Thoracic aorta (tissue), 2 donors: ENCODE measurements around the gene FOXP2. TPM values are rescaled to one million over a fixed set of nuclear protein-coding genes. Genes with fewer than 3 reads are reported as not detected.
"Not testable (repeated sequence)": the region's sequence is repeated elsewhere in the genome, so short reads cannot be mapped to it uniquely, and the experiment has no call there.

Experiments used
- ATAC-seq: fragments of 150-250 bp; one replicate; pipeline ENCODE4 v1.8.0; 2017; ENCODE audit warnings: low read depth; ENCODE audit not compliant: insufficient number of reproducible peaks, low FRiP score
- DNase-seq: peaks from one replicate; pipeline ENCODE4 v3.0.0-alpha.2; 2020; ENCODE audit warnings: low spot score
- H3K27ac ChIP-seq, 2 donors: fragments of 200-600 bp; sonication (generic); 1 replicate in 1 of 2; 2 replicates in 1 of 2; pipeline ENCODE4 v1.5.1; 2016; ENCODE audit warnings: mild to moderate bottlenecking in 2 of 2, moderate library complexity in 2 of 2
- H3K27me3 ChIP-seq: fragments of 200-600 bp; sonication (generic); replicated peaks from 2 replicates; pipeline ENCODE4 v1.6.0; 2016; ENCODE audit warnings: mild to moderate bottlenecking; ENCODE audit not compliant: insufficient read depth
- H3K36me3 ChIP-seq: fragments of 200-600 bp; sonication (generic); one replicate; pipeline ENCODE4 v1.5.1; 2016
- H3K4me1 ChIP-seq, 2 donors: fragments of 200-600 bp; sonication (generic); 1 replicate in 1 of 2; 2 replicates in 1 of 2; pipeline versions ENCODE4 v1.5.1 to v1.6.0; 2016; ENCODE audit warnings: low read depth in 2 of 2, mild to moderate bottlenecking in 1 of 2; ENCODE audit not compliant: control insufficient read depth in 1 of 2
- H3K4me3 ChIP-seq: fragments of 200-600 bp; sonication (generic); 2 replicates; pipeline ENCODE4 v1.5.1; 2016; ENCODE audit warnings: mild to moderate bottlenecking
- H3K9me3 ChIP-seq: fragments of 200-600 bp; sonication (generic); 2 replicates; pipeline ENCODE4 v1.5.1; 2016
- total RNA-seq, 2 donors: library from RNA; depleted of rRNA; stranded (reverse); fragments of >200 nt; gene quantifications; one replicate each; pipeline versions ENCODE4 v1.1.0 to v1.2.3, GENCODE V29; 2016
- TF ChIP-seq, protein P1 (sequence below): fragments of 200-600 bp; sonication (generic); IDR thresholded peaks from one replicate; pipeline ENCODE4 v1.5.1; 2019; ENCODE audit warnings: antibody characterized with exemption

The FOXP2 gene
- total RNA-seq, 2 donors from 2014 or later: 16.7 to 17.6 TPM

DNA sequence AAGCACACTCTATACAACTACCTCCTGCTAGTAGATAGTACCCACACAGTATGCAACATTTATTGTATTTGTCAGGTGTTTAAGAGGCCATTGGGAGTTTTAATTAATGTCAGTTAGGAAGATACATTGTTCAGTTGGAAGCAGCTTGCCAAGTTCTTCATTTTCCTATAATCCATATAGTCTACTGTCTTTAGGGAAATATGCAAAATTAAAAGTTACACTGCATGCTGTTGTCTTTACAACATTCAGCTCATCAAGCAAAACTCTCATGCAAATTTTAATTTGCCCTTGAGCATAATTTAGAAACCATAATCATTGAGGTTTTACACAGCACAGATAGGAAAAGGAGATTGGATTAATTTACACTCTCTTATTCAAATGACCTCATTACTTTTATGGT, 17.4 kb downstream of the FOXP2 start:
- TF ChIP-seq, protein P1, sequence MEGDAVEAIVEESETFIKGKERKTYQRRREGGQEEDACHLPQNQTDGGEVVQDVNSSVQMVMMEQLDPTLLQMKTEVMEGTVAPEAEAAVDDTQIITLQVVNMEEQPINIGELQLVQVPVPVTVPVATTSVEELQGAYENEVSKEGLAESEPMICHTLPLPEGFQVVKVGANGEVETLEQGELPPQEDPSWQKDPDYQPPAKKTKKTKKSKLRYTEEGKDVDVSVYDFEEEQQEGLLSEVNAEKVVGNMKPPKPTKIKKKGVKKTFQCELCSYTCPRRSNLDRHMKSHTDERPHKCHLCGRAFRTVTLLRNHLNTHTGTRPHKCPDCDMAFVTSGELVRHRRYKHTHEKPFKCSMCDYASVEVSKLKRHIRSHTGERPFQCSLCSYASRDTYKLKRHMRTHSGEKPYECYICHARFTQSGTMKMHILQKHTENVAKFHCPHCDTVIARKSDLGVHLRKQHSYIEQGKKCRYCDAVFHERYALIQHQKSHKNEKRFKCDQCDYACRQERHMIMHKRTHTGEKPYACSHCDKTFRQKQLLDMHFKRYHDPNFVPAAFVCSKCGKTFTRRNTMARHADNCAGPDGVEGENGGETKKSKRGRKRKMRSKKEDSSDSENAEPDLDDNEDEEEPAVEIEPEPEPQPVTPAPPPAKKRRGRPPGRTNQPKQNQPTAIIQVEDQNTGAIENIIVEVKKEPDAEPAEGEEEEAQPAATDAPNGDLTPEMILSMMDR: no peak
- ATAC-seq (no peak), DNase-seq (no peak)
- no peaks in the 10 kb centered on the region for H3K36me3 ChIP-seq
- no peak overlapping the region for H3K4me3 ChIP-seq
- no peaks in the 10 kb centered on the region for H3K9me3 ChIP-seq
- no peaks in the 10 kb centered on the region for H3K4me1 ChIP-seq
- no peak overlapping the region for H3K27ac ChIP-seq
- no peaks in the 10 kb centered on the region for H3K27me3 ChIP-seq

DNA sequence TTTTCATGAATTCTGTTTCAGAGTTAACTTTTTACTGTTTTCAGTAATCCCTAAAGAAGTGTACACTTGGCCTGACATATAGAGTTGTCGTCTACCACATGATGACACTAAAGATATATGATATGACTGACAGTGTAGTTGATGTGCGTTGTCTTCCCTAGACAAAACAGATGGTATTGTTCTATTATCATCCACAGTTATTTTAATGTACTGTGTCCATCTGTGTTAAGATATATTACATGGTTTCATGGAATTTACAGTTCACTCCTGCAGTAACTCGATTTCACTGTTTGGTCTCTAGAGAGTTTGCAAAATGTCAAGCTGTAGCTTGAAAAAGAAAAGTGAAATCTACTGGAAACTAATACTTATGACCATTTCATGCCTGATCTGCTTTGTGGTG, 18.1 kb downstream of the FOXP2 start:
- Histone ChIP-seq H3K27ac (no peak overlapping the region), H3K27me3 (no peaks in the 10 kb centered on the region), H3K36me3 (no peaks in the 10 kb centered on the region), H3K4me1 (no peaks in the 10 kb centered on the region), H3K4me3 (no peak overlapping the region), H3K9me3 (no peaks in the 10 kb centered on the region)
- ATAC-seq: no peak
- TF ChIP-seq, protein P1: no peak
- no peak for DNase-seq

DNA sequence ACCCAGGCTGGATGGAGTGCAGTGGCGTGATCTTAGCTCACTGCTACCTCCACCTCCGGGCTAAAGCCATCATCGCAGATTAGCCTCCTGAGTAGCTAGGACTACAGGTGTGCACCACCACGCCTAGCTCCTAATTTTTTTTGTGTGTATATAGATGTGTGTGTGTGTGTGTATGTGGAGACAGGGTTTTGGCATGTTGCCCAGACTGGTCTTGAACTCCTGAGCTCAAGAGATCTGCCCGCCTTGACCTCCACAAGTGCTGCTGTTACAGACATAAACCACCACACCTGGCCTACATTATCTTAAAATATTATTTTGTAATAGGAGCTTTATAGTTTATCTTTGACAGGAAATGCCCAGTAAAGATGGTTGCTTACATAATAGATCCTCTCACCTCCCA, 25.0 kb downstream of the FOXP2 start:
- ATAC-seq (no peak), DNase-seq (no peak)
- H3K36me3 ChIP-seq: no peaks in the 10 kb centered on the region
- no peaks in the 10 kb centered on the region for H3K9me3 ChIP-seq
- H3K27me3 ChIP-seq: no peaks in the 10 kb centered on the region
- H3K27ac ChIP-seq: no peak overlapping the region
- TF ChIP-seq, protein P1: no peak
- no peak overlapping the region for H3K4me3 ChIP-seq
- H3K4me1 ChIP-seq: no peaks in the 10 kb centered on the region

DNA sequence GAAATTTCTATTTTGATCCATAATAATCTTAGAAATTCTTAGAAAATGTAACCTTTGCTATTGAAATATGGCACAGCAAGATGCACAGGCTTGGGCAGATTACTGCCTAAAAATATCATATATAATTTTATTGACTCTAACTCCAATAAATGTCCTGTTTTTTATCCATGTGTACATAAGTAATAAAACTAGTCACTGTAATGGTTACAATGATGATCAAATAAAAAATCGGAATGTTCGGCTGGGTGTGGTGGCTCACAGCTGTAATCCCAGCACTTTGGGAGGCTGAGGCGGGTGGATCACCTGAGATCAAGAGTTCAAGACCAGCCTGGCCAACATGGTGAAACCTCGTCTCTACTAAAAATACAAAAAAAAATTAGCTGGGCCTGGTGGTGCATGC, 26.3 kb downstream of the FOXP2 start:
- ATAC-seq, H3K27me3 ChIP-seq, H3K9me3 ChIP-seq, H3K4me1 ChIP-seq, H3K36me3 ChIP-seq, H3K27ac ChIP-seq, DNase-seq, H3K4me3 ChIP-seq: not testable (repeated sequence)

DNA sequence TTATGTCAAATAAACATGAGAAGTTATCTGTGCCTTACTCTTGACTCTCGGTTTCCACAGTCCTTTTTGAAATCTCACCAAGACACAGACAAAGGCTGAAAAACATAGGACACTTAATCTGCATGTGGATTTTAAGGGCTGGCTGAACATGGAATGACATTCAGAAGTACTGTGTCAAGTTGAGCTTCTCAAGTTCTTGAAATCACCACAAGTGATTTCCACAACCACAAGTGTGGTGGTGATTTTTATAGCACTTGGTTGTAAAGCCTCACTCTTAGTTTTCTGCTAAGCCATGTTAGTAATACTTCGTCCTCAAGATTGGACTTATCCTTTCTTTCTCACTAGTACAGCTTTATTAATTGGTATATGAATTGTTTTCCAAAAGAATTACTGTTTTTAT, 29.6 kb downstream of the FOXP2 start:
- TF ChIP-seq, protein P1: no peak
- Histone ChIP-seq H3K9me3 (no peaks in the 10 kb centered on the region), H3K4me1 (no peaks in the 10 kb centered on the region), H3K36me3 (no peaks in the 10 kb centered on the region), H3K27ac (no peak overlapping the region), H3K27me3 (no peaks in the 10 kb centered on the region), H3K4me3 (no peak overlapping the region)
- DNase-seq (no peak), ATAC-seq (no peak)

DNA sequence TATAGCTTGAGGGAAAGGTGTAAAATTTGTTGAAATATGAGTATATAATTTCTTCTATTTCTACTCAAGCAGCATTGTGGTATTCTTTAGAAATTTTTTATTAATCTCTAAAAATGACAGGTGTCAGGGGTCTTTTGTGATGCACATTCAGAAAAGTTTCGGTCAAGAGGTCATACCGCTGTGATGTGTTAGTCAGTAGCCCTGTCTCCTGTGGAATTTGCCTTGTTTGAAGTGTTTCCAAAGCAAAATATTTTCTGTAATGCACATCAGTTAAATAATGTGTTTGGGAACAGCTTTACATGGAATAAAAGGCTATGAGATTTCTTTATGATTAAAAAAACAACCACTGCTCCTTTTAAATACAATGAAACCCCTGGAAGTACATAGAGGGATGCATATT, 35.8 kb downstream of the FOXP2 start:
- Histone ChIP-seq H3K36me3 (no peaks in the 10 kb centered on the region), H3K4me3 (no peak overlapping the region), H3K9me3 (no peaks in the 10 kb centered on the region), H3K27ac (no peak overlapping the region), H3K4me1 (no peaks in the 10 kb centered on the region), H3K27me3 (no peaks in the 10 kb centered on the region)
- TF ChIP-seq, protein P1: no peak
- ATAC-seq: no peak
- DNase-seq: no peak
